Measurements from ENCODE around the gene TNFRSF9.
"Not testable (repeated sequence)": the region's sequence is repeated elsewhere in the genome, so short reads cannot be mapped to it uniquely, and the experiment has no call there.

Gene TNFRSF9

DNA sequence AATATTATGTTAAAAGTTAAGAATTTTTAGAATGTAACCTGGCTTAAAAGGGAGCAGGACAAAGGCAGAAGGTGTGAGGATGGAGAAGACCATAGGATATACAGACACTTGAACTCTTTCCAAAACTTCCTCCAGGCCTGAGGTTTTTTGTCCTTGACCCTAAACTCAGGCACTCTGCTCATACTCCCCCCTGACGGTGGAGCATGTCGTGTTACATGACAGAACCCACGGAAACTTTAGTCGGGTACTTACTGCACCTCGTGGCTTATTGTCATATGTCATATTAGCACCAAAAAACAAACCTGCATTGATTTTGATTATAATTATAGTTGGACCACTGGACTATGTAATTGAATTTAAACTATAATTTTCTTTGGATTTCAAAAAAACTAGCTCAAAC lies 20.8 kb downstream of the TNFRSF9 start:
- no peak for DNase-seq (ENCODE audit: low read depth in 2 of 2)

- not testable (repeated sequence) for DNase-seq (ENCODE audit: low read depth in 2 of 2)
These were observed 22.7 kb downstream of the TNFRSF9 start for GRCh38 chr1:7917971-7918370.

DNA sequence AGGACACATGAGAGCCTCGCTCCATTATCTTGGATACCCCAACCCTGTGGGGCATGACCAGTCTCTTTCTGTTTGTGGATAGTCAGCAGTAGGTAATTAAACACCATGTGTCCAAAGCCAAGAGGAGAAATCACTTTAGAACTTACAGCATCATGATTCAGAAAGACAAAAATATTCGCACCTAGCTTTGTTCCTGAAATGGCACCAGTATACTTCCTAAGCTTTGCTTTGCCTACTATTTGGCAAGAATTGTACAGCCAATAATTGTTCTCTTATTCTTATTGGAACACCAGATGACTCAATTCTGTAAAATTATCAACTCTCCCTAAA lies 24.2 kb downstream of the TNFRSF9 start:
- no peak for DNase-seq (ENCODE audit: low read depth in 2 of 2)

GRCh38 chr1:7915826-7916500 lies 24.7 kb downstream of the TNFRSF9 start:
- peak; percentile 35 to 69 for DNase-seq (ENCODE audit: low read depth in 2 of 2)

- DNase-seq (ENCODE audit: low read depth in 2 of 2), result no peak
These were observed 27.7 kb downstream of the TNFRSF9 start for GRCh38 chr1:7912743-7913557.

GRCh38 chr1:7912145-7912544 lies 28.5 kb downstream of the TNFRSF9 start:
- DNase-seq (ENCODE audit: low read depth in 2 of 2), result no peak

- DNase-seq (ENCODE audit: low read depth in 2 of 2), result no peak
These were observed 35.4 kb downstream of the TNFRSF9 start for GRCh38 chr1:7905262-7905661.

- DNase-seq (ENCODE audit: low read depth in 2 of 2), result peak; percentile 23 to 32
These were observed 38.1 kb downstream of the TNFRSF9 start for GRCh38 chr1:7902478-7903085.

DNA sequence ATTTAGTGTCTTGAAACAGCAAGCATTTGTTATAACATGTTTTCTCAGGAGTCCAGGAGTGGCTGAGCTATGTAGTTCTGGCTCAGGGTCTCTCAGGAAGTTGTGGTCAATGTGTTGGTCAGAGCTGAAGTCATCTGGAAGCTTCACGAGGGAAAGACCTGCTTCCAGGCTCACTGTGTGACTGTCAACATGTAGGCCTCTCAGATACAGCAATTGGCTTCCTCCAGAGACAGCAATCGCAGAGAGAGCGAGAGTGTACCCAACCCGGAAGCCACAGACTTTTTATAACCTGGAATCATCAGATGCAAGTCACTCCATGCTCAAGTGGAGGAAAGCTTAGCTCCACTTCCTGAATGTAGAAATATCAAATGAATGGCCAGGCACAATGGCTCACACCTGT lies 40.9 kb downstream of the TNFRSF9 start:
- DNase-seq (ENCODE audit: low read depth in 2 of 2), result no peak

DNA sequence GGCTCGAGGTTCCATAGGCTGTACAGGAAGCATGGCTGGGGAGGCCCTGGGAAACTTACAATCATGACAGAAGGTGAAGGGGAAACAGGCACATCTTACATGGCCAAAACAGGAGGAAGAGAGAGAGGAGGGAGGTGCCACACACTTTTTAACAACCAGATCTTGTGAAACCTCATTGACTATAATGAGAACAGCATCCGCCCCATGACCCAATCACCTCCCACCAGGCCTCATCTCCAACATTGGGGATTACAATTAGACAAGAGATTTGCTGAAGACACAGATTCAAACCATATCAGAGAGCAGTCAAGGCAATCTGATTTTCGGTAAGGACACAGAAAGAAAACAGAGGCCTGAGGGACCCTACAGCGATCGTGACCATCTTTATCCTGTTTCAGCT lies 41.7 kb downstream of the TNFRSF9 start:
- DNase-seq (ENCODE audit: low read depth in 2 of 2), result no peak

GRCh38 chr1:7896994-7897393 lies 43.6 kb downstream of the TNFRSF9 start:
- DNase-seq (ENCODE audit: low read depth in 2 of 2), result no peak

- no peak for DNase-seq (ENCODE audit: low read depth in 2 of 2)
These were observed 47.0 kb downstream of the TNFRSF9 start for GRCh38 chr1:7893529-7894180.

GRCh38 chr1:7891804-7892203 lies 48.8 kb downstream of the TNFRSF9 start:
- no peak for DNase-seq (ENCODE audit: low read depth in 2 of 2)

DNA sequence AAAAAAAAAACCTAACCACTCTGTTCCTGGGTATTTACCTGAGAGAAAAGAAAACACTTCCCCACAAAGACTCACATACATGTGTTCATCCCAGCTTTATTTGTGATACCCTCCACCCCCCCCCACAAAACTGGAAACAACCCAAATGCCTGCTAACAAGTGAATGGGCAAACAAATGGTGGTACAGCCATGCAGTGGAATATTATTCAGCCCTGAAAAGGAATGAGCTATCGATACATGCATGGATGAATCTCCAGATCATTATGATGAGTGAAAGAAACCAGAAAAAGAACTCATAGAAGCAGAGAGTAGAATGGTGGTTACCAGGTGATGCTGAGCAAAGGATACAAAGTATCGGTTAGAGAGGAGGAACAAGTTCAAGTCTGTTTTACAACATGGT lies 49.8 kb downstream of the TNFRSF9 start:
- DNase-seq (ENCODE audit: low read depth in 2 of 2), result no peak

DNA sequence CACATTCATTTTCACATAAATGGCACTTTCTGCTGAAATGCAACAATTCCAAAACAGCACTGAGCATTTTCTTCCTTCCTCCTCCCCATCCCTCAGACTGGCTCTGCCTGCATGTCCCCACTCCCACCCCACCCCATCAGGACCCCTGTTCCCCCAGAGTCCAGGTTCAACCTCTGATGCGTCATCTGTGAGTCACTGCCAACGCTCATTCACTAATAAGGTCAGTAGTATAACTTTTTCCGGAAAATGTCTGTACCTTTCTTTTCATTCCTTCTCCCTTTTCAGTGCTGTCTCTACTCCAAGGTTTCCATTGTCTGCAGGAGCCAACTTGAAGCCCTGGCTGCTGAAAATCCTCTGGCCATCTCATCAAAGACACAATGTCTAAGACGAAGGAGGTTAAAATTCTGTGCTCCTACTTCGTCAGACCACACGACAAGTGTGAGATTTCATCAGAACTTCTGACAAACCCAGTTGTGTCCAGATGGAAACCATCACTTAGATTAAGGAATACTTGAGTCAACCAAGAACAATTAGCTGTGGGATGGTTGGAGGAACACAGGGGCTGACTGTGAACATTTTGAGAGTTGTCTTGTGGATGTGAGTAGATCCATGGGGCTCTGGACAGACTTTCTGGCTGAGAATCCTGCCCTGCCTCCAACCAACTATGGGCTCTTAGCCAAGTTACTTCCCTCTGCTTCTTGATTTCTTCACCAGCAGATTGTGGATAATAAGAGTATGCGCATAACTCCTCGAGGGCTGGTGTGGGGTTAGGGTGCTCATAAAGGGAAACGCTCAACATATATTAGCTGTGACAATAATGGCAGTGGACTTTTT lies 52.2 kb downstream of the TNFRSF9 start:
- no peak for DNase-seq (ENCODE audit: low read depth in 2 of 2)

GRCh38 chr1:7886405-7886745 lies 54.3 kb downstream of the TNFRSF9 start:
- DNase-seq (ENCODE audit: low read depth in 2 of 2), result no peak

DNA sequence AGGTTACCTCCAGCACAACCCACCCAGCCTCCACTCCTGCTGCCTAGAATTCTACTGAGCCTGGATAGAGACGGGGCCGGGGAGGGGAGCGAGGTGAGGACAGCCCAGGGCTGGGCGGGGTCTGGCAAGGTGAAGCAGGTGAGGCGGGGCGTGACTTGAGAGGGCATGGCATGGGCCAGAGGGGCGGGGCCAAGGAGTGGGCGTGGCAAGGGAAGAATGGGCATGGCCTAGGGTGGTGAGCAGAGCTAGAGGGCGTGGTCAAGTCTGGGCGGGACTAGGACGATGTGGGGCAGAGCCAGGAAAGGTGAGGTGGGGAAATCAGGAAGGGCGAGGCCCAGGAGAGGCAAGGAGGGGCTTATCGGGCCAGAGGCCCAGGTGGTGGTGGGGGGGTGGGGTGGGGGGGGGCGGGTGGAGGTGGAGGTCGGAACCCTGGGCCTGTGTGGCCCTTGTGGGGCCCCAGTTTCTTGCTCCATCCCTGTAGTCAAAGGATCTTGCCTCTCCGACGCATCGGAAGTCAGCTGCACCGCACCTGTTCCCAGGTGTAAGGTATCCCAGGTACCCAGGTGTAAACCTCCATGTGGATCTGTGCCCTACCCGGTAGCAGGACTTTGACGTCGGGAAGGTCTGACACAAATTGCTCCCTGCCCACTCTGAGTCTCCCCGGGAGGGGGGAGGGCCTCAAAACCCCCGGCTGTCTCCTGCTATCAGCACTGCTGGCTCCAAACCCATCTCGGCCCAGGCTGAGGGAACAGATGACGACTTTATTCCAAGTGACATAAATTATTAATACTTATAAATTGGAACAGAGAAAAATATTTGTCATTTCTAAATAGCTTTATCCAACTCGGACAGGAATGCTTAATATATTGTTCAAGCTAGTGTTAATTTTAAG lies 54.9 kb downstream of the TNFRSF9 start:
- no peak for DNase-seq (ENCODE audit: low read depth in 2 of 2)

- DNase-seq (ENCODE audit: low read depth in 2 of 2), result no peak
These were observed 55.9 kb downstream of the TNFRSF9 start for GRCh38 chr1:7884757-7885156.

GRCh38 chr1:7879228-7879627 lies 61.4 kb downstream of the TNFRSF9 start:
- DNase-seq (ENCODE audit: low read depth in 2 of 2), result no peak

DNA sequence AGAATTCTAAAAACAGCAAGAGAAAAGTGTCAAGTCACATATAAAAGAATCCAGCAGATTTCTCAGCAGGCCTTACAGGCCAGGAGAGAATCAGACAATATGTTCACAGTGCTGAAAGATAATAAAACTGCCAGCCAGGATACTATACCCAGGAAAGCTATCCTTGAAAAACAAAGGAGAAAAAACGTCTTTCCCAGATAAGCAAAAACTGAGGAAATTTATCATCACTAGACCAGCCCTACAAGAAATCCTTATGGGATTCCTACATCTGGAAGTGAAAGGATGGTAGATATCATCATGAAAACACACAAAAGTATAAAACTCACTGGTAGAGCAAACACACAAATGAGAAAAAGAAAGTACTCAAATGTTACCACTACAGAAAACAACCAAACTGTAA lies 62.6 kb downstream of the TNFRSF9 start:
- no peak for DNase-seq (ENCODE audit: low read depth in 2 of 2)

Data from stimulated activated CD8-positive, alpha-beta memory T cell treated with anti-CD3 and anti-CD28 coated beads, Interleukin-15, amount 100 ng/mL, for 4 hours (primary cell).